ENCODE results near the gene ARMC7.

GRCh38 chr17:75103601-75104554, 5.9 kb upstream of the ARMC7 start:
- TF ChIP-seq CTCF (IDR thresholded peaks at IDR 0.05), result no peak
- TF ChIP-seq POLR2A (IDR thresholded peaks at IDR 0.05), result no peak
